Activated naive CD4-positive, alpha-beta T cell treated with anti-CD3 and anti-CD28 coated beads, Interleukin-2, amount 10 ng/mL, durations not matched to agents 7 days and 5 days (primary cell): Measurements from ENCODE around the gene SELPLG.
"Not testable (repeated sequence)": the region's sequence is repeated elsewhere in the genome, so short reads cannot be mapped to it uniquely, and the experiment has no call there.

ENCODE experiments used
- CTCF ChIA-PET: fragments of 350-600 bp; sonication (Branson Sonifier 250); formaldehyde crosslinking; loops from one replicate; lab custom pipeline; 2021; ENCODE audit warnings: antibody characterized with exemption; lab: Charles Lee
- DNase-seq: peaks from one replicate; pipeline ENCODE4 v3.0.0-alpha.2; 2020
- H3K27ac Mint-ChIP-seq: one replicate; pipeline ENCODE4 v1.8.0; 2021; ENCODE audit warnings: mild to moderate bottlenecking, moderate library complexity, mixed read lengths
- H3K27me3 Mint-ChIP-seq: one replicate; pipeline ENCODE4 v1.8.0; 2021; ENCODE audit warnings: mild to moderate bottlenecking, mixed read lengths
- H3K36me3 Mint-ChIP-seq: one replicate; pipeline ENCODE4 v1.8.0; 2021; ENCODE audit warnings: mixed read lengths
- H3K4me1 Mint-ChIP-seq: one replicate; pipeline ENCODE4 v1.8.0; 2021; ENCODE audit warnings: mixed read lengths
- H3K4me3 Mint-ChIP-seq: one replicate; pipeline ENCODE4 v1.8.0; 2021; ENCODE audit warnings: mild to moderate bottlenecking, moderate library complexity, mixed read lengths
- H3K9me3 Mint-ChIP-seq: one replicate; pipeline ENCODE4 v1.8.0; 2021; ENCODE audit warnings: mixed read lengths

Gene SELPLG

DNA sequence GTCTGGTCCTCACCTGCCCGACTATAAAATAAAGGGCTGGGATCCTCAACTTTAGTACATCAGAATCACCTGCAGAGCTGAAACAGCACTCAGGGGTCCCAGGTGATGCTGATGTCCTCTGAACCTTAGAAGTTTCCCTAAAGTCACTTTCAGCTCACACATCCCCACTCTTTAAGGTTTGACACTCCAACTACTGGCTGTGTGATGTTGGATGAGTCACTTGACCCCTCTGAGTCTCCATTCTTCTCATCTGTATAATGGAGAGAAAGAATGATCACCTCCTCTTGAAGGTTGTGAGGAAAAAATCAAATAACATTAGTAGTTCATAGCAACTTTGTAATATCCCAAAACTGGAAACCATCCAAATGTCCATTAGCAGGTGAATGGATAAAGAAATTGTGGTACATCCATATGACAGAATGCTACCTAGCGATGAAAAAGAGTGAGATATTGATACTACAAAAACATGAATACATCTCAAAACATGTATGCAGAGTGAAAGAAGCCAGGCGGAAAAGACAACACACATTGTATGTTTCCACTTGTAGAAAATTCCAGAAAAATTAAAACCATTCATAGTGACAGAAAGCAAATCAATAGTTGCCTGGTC, 49.1 kb downstream of the SELPLG start:
- no peak for DNase-seq
- no peak overlapping the region for H3K27ac Mint-ChIP-seq
- peaks cover 8% of the 10 kb centered on the region for H3K27me3 Mint-ChIP-seq
- H3K9me3 Mint-ChIP-seq, result no peaks in the 10 kb centered on the region
- CTCF ChIA-PET, result no interaction called here
- H3K36me3 Mint-ChIP-seq, result no peaks in the 10 kb centered on the region
- H3K4me3 Mint-ChIP-seq, result no peak overlapping the region
- H3K4me1 Mint-ChIP-seq, result no peaks in the 10 kb centered on the region

DNA sequence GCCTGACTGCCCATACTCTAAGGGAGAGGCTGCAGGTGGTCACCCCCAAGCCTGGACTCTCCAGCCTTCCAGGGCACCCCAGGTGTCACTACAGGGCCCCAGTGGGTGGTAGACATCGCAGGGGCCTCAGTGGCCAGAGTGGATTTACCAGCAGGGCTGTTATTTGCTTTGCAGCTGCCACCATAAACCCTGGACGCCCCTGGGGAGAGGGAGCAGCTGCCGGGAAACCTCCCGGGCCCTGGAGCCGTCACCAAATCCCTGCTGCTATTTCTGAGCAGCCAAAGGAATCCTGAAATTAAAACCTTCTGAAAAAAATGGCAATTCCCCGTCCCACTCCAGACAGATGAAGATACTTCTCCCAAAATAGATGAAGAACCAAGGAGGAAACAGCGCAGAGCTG, 49.7 kb downstream of the SELPLG start:
- H3K9me3 Mint-ChIP-seq, result peaks cover 2% of the 10 kb centered on the region
- no peak overlapping the region for H3K27ac Mint-ChIP-seq
- peaks cover 4% of the 10 kb centered on the region for H3K27me3 Mint-ChIP-seq
- DNase-seq, result no peak
- CTCF ChIA-PET, result no interaction called here
- no peaks in the 10 kb centered on the region for H3K4me1 Mint-ChIP-seq
- H3K4me3 Mint-ChIP-seq, result no peak overlapping the region
- no peaks in the 10 kb centered on the region for H3K36me3 Mint-ChIP-seq

DNA sequence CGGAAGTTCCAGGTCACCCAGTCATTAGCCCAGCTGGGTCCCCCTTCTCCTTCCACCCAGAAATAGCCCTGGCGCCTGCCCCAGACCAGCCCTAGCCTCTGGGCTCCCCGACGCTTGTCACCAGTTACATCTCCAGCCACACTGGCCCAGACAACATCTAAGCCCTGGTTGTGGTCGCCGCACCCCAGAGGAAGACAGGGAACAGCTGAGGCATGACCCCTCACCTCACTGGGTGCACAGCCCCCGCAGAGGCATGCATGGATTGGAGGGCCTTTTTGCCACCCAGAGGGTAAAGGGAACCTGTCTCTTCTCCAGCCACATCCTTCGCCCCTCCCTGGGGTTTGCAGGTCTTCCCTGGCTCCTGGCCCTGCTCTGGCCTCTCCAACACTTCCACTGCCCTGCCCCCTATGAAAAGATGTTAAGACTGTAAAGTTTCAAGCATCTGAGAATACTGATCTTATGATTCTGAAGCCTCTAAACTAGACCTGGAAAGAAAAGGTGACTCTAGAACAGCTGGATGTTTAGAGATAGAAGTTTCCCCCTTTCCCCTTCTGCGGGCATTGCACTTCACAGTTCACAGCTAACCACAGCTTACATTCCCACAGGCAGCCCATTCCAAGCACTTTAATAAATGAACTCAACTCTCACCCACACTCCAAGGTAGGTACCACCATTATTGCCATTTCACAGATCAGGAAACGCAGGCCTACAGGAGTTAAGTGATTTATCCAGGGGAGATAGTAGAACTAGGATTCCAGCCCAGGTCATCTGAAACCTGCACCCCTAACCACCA, 50.5 kb downstream of the SELPLG start:
- CTCF ChIA-PET, result no interaction called here
- Mint-ChIP-seq H3K4me1 (no peaks in the 10 kb centered on the region), H3K36me3 (no peaks in the 10 kb centered on the region), H3K27ac (no peak overlapping the region), H3K27me3 (peaks cover 8% of the 10 kb centered on the region), H3K4me3 (no peak overlapping the region), H3K9me3 (peaks cover 4% of the 10 kb centered on the region)
- no peak for DNase-seq

DNA sequence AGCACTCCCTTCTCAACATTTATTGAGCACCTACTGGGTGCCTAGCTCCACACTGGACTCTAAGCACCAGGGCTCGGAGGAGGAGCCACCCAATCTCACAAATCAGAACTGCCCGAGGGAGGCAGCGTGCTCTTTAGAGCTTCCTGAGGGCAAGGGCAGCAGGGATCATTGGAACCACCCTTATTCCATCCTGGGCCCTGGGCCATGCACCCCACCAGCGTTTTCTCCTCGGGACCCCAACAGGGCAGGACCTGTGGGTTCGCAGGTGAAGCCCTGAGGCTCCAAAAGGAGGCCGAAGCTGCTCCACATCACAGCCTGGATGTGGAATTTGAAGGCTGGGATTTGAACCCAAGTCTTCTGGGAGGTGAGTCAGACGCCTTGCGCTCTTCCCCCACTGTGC, 51.2 kb downstream of the SELPLG start:
- Mint-ChIP-seq H3K9me3 (peaks cover 4% of the 10 kb centered on the region), H3K4me3 (no peak overlapping the region), H3K27ac (no peak overlapping the region), H3K4me1 (no peaks in the 10 kb centered on the region), H3K27me3 (peaks cover 8% of the 10 kb centered on the region), H3K36me3 (no peaks in the 10 kb centered on the region)
- CTCF ChIA-PET, result interaction anchor here (0.9 kb wide), 1 partner anchor 34 kb away, joined by 4 read pairs; no protein-coding TSS in a partner anchor
- DNase-seq, result no peak

DNA sequence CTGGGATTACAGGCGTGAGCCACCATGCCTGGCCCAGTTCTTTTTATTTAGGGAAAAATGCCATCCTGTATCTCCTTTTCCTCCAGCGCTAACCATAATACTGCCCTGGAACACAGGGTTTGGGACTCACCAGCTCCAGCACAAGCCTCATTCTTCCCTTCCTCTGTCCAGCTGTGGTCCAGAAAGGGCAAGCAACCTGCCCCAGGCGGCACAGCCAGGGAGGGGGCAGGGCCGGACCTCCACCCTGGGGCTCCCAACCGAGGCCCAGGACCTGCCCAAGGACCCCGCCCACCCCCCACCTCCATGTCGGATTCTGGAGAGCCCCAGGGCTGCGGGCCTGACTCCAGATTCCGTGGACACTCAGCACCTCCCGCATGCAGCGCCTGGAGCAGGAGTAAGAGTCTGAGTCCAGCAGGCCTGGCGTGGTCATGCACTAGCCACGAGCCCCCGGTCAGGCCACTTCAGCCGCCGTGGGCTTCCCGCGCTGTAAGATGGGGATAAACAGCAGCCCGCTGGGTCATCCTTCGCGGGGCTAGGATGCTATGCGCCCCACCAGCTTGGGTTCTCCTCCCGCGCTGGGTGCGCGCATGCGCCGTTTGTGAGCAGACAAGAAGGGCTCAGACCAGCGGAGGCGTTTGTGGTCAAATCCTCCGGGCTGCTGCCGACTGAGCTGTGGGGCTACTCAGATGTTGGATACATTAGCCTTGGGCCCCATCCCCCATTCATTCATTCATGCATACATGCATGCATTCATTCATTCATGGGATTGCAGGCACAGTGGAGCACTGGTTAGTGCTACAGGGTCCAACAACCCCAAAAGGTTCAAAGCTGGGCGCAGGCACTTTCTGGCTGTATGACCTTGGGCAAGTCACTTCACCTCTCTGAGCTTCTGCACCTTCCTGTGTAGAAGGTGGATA, 52.1 kb downstream of the SELPLG start:
- Mint-ChIP-seq H3K27me3 (peaks cover 13% of the 10 kb centered on the region), H3K27ac (no peak overlapping the region), H3K36me3 (no peaks in the 10 kb centered on the region), H3K4me1 (peaks cover 3% of the 10 kb centered on the region), H3K9me3 (peaks cover 4% of the 10 kb centered on the region), H3K4me3 (no peak overlapping the region)
- CTCF ChIA-PET, result interaction anchor here (0.9 kb wide), 1 partner anchor 35 kb away, joined by 4 read pairs; no protein-coding TSS in a partner anchor
- no peak for DNase-seq

DNA sequence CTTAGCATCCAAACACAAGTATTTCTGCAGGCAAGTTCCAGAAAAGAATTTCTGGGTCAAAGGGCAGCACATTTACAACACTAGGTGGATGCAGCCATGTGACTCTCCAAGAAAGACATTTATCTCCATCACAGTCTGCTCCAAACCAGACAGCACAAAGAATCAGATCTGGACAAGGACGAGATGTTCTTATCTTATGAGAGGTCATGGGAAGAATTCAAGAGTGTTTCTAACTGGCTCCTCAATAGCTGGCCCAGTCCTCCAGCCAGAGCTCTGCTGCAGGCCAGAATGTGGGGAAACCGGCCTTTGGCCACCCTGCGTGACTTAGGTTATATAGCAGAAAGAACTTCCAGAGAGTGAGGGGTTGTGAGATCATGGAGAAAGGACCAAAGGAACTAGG, 53.2 kb downstream of the SELPLG start:
- Mint-ChIP-seq H3K4me3 (no peak overlapping the region), H3K27me3 (peaks cover 13% of the 10 kb centered on the region), H3K36me3 (no peaks in the 10 kb centered on the region), H3K27ac (no peak overlapping the region), H3K4me1 (peaks cover 11% of the 10 kb centered on the region), H3K9me3 (peaks cover 4% of the 10 kb centered on the region)
- CTCF ChIA-PET, result no interaction called here
- DNase-seq, result no peak

DNA sequence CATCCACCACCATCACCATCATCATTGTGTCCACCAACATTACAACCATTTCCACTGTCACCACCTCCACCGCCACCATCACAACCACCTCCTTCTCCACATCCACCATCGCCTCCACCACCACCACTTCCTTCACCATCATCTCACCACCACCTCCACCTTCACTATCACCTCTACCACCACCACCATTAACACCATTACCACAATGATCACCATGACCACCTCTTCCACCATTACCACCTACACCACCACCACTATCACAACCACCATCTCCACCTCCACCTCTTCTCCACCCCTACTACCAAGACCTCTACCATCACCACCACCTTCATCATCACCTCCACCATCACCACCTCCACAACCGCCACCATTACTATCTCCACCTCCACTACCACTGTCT, 54.9 kb downstream of the SELPLG start:
- Mint-ChIP-seq H3K27me3 (peaks cover 14% of the 10 kb centered on the region), H3K27ac (peak overlapping the region; percentile 17), H3K9me3 (peaks cover 4% of the 10 kb centered on the region), H3K36me3 (no peaks in the 10 kb centered on the region), H3K4me3 (no peak overlapping the region), H3K4me1 (peaks cover 27% of the 10 kb centered on the region)
- CTCF ChIA-PET, result no interaction called here
- DNase-seq, result no peak

DNA sequence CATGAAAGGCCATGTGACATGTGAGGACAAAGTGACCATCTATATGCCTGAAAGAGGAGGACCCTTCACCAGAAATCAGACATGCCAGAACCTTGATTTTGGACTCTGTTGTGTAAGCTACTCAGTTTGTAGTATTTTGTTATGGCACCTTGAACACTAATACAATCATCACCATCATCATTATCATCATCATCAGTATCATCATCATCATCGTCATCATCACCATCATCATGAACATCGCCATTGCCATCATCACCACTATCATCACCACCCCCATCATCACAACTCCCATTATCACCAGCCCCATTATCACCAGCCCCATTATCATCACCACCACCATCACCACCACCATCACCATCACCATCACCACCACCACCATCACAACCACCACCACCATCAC, 55.4 kb downstream of the SELPLG start:
- CTCF ChIA-PET, result interaction anchor here (4.0 kb wide), 1 partner anchor 41 kb away, joined by 23 read pairs; no protein-coding TSS in a partner anchor
- no peak overlapping the region for H3K4me3 Mint-ChIP-seq
- H3K27me3 Mint-ChIP-seq, result peaks cover 14% of the 10 kb centered on the region
- no peaks in the 10 kb centered on the region for H3K36me3 Mint-ChIP-seq
- peaks cover 31% of the 10 kb centered on the region for H3K4me1 Mint-ChIP-seq
- H3K27ac Mint-ChIP-seq, result no peak overlapping the region
- H3K9me3 Mint-ChIP-seq, result peaks cover 4% of the 10 kb centered on the region
- DNase-seq, result no peak

DNA sequence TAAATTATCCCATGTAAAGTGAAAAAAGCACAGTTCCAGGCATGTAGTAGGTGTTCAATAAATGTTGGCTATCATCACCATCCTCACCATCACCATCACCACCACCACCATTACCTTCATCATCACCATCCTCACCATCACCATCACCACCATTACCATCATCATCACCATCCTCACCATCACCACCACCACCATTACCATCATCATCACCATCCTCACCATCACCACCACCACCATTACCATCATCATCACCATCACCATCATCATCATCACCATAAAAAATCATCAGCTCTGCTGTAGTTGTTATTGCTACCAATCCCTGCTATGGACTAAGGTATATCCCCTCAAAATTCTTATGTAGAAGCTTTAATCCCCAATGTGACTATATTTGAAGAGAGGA, 56.2 kb downstream of the SELPLG start:
- Mint-ChIP-seq H3K9me3 (peaks cover 4% of the 10 kb centered on the region), H3K4me3 (no peak overlapping the region), H3K36me3 (no peaks in the 10 kb centered on the region), H3K4me1 (peaks cover 32% of the 10 kb centered on the region), H3K27me3 (peaks cover 14% of the 10 kb centered on the region), H3K27ac (no peak overlapping the region)
- CTCF ChIA-PET, result interaction anchor here (1.0 to 4.0 kb wide), 2 partner anchors 17 to 42 kb away, joined by 3 to 23 read pairs; no protein-coding TSS in a partner anchor
- no peak for DNase-seq

DNA sequence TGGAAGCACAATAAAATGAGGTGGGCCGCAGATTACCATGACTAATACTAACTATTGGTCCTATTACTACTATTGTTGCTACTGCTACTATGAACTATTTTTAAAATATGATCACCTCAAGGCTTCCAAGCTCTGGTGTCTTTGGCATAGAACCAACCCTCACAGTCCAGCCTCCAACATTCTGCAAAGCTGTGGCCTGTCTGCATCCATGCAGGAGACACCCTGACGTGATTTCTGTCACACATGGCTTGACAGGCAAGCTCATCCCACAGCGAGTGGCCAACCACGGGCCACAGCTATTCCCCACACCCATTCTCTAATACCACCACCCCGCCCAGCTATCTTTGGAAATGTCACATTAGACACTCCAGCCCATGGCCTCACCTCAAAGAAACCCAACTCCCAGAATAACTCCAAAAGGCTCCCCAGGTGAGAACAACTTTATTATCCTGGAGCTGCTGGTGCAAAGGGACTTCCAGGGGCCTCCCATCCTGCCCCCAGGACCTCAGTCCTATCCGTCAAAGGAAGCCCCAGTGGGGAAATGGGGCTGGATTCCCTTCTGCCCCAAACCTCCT, 56.9 kb downstream of the SELPLG start:
- H3K36me3 Mint-ChIP-seq, result no peaks in the 10 kb centered on the region
- peaks cover 37% of the 10 kb centered on the region for H3K4me1 Mint-ChIP-seq
- no peak overlapping the region for H3K27ac Mint-ChIP-seq
- H3K27me3 Mint-ChIP-seq, result peaks cover 14% of the 10 kb centered on the region
- CTCF ChIA-PET, result interaction anchor here (1.0 to 4.0 kb wide), 2 partner anchors 18 to 42 kb away, joined by 3 to 23 read pairs; no protein-coding TSS in a partner anchor
- no peak overlapping the region for H3K4me3 Mint-ChIP-seq
- no peak for DNase-seq
- H3K9me3 Mint-ChIP-seq, result peaks cover 4% of the 10 kb centered on the region

DNA sequence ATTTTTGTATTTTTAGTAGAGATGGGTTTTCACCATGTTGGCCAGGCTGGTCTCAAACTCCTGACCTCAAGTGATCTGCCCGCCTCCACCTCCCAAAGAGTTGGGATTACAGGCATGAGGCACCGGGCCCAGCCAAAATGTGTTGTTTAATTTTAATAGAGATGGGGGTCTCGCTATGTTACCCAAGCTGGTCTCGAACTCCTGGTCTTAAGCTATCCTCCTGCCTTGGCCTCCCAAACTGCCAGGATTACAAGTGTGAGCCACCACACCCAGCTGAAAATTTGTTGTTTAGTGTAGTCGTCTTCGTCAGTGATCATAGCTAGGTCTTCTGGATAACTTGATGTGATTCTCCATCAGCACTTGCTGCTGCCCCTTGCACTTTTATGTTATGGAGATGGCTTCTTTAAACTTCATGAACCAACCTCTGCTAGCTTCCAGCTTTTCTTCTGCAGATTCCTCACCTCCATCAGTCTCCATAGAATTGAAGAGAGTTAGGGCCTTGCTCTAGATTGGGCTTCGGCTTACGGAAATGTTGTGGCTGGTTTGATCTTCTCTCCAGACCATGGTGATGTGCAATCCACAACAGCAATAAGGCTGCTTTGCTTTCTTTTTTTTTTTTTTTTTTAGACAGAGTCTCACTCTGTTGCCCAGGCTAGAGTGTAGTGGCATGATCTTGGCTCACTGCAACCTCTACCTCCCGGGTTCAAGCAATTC, 58.3 kb downstream of the SELPLG start:
- H3K9me3 Mint-ChIP-seq, result peaks cover 4% of the 10 kb centered on the region
- H3K27ac Mint-ChIP-seq, result peak overlapping the region; percentile 80
- CTCF ChIA-PET, result interaction anchor here (1.0 to 4.0 kb wide), 2 partner anchors 20 to 44 kb away, joined by 3 to 23 read pairs; no protein-coding TSS in a partner anchor
- no peak overlapping the region for H3K4me3 Mint-ChIP-seq
- peaks cover 46% of the 10 kb centered on the region for H3K4me1 Mint-ChIP-seq
- H3K27me3 Mint-ChIP-seq, result peaks cover 14% of the 10 kb centered on the region
- peaks cover 5% of the 10 kb centered on the region for H3K36me3 Mint-ChIP-seq
- no peak for DNase-seq

DNA sequence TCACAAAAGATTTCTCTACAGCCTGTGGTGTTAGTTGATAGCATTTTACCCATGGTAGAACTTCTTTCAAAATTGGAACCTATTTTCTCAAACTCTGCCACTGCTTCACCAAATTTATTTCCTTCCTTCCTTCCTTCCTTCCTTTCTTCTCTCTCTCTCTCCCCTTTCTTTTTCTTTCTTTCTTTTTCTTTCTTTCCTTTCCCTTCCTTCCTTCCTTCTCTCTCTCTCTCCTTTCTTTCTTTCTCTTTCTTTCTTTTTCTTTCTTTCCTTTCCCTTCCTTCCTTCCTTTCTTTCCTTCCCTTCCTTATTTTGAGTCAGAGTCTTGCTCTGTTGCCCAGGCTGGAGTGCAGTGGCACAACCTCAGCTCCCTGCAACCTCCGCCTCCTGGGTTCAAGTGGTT, 59.4 kb downstream of the SELPLG start:
- not testable (repeated sequence) for H3K9me3 Mint-ChIP-seq, DNase-seq, H3K4me3 Mint-ChIP-seq, H3K27ac Mint-ChIP-seq
- CTCF ChIA-PET, result interaction anchor here (4.0 kb wide), 1 partner anchor 45 kb away, joined by 23 read pairs; no protein-coding TSS in a partner anchor
- Mint-ChIP-seq H3K4me1 (peaks cover 57% of the 10 kb centered on the region), H3K27me3 (peaks cover 14% of the 10 kb centered on the region), H3K36me3 (peaks cover 10% of the 10 kb centered on the region)

DNA sequence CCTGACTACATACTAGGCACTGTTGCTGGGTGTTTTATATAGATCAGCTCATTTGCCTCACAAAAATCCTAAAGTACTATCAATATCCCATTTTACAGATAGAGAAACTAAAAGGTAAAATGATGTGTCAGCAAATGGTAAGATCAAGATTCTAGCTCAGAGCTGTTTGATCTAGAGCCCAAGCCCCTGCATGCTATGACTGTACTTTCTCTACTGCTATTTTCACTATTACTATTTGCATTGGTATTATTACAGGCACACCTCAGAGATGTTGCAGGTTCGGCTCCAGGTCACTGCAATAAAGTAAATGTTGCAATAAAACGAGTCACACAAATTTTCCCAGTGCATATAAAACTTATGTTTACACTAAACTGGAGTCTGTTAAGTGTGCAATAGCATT, 60.4 kb downstream of the SELPLG start:
- no peak overlapping the region for H3K4me3 Mint-ChIP-seq
- no peak overlapping the region for H3K27ac Mint-ChIP-seq
- peaks cover 19% of the 10 kb centered on the region for H3K36me3 Mint-ChIP-seq
- DNase-seq, result no peak
- peaks cover 9% of the 10 kb centered on the region for H3K27me3 Mint-ChIP-seq
- H3K4me1 Mint-ChIP-seq, result peaks cover 67% of the 10 kb centered on the region
- H3K9me3 Mint-ChIP-seq, result no peaks in the 10 kb centered on the region
- CTCF ChIA-PET, result interaction anchor here (0.6 to 15.3 kb wide), 5 partner anchors 9 to 231 kb away, joined by 3 to 268 read pairs (median 4); no protein-coding TSS in a partner anchor
